Measurements from ENCODE around the gene NTN1.

Gene NTN1

GRCh38 chr17:9218911-9219310, 197.6 kb downstream of the NTN1 start:
- FAIRE-seq (no peak), DNase-seq (ENCODE audit: insufficient read length, low spot score) (no peak)
- no peak for TF ChIP-seq CTCF (IDR thresholded peaks at IDR 0.05; ENCODE audit: insufficient read depth, missing control alignments)

- DNase-seq (ENCODE audit: insufficient read length, low spot score) (no peak), FAIRE-seq (no peak)
- no peak for TF ChIP-seq CTCF (IDR thresholded peaks at IDR 0.05; ENCODE audit: insufficient read depth, missing control alignments)
Observed at GRCh38 chr17:9219631-9220397, 198.5 kb downstream of the NTN1 start.

GRCh38 chr17:9220398-9221146, 199.3 kb downstream of the NTN1 start:
- no peak for TF ChIP-seq CTCF (IDR thresholded peaks at IDR 0.05; ENCODE audit: insufficient read depth, missing control alignments)
- no peak for DNase-seq (ENCODE audit: insufficient read length, low spot score)
- FAIRE-seq: no peak

GRCh38 chr17:9221147-9221921, 200.0 kb downstream of the NTN1 start:
- no peak for TF ChIP-seq CTCF (IDR thresholded peaks at IDR 0.05; ENCODE audit: insufficient read depth, missing control alignments)
- no peak for FAIRE-seq
- DNase-seq (ENCODE audit: insufficient read length, low spot score): no peak

- no peak for TF ChIP-seq CTCF (IDR thresholded peaks at IDR 0.05; ENCODE audit: insufficient read depth, missing control alignments)
- no peak for FAIRE-seq
- no peak for DNase-seq (ENCODE audit: insufficient read length, low spot score)
Observed at GRCh38 chr17:9221922-9222180, 200.5 kb downstream of the NTN1 start.

GRCh38 chr17:9223531-9223930, 202.2 kb downstream of the NTN1 start:
- FAIRE-seq (no peak), DNase-seq (ENCODE audit: insufficient read length, low spot score) (no peak)
- no peak for TF ChIP-seq CTCF (IDR thresholded peaks at IDR 0.05; ENCODE audit: insufficient read depth, missing control alignments)
